Breast epithelium (tissue), 4 donors: Measurements from ENCODE around the gene ZCCHC14. TPM values are rescaled to one million over a fixed set of nuclear protein-coding genes. Genes with fewer than 3 reads are reported as not detected.

Experiments
- DNase-seq, 2 donors: peaks; one replicate each; pipeline ENCODE4 v3.0.0-alpha.2; 2019; ENCODE audit warnings: low spot score in 2 of 2
- H3K27ac ChIP-seq, 2 donors: fragments of 200-600 bp; sonication (generic) in 1 of 2; one replicate each; pipeline ENCODE4 v1.5.1; 2016 to 2019; ENCODE audit warnings: mild to moderate bottlenecking in 1 of 2
- H3K27me3 ChIP-seq, 2 donors: fragments of 200-600 bp; sonication (generic) in 1 of 2; one replicate each; pipeline versions ENCODE4 v1.5.1 to v1.6.0; 2017 to 2019; ENCODE audit warnings: control low read depth in 1 of 2, mild to moderate bottlenecking in 1 of 2
- H3K36me3 ChIP-seq: fragments of 200-600 bp; one replicate; pipeline ENCODE4 v1.5.1; 2019
- H3K4me1 ChIP-seq, 2 donors: fragments of 200-600 bp; sonication (generic); one replicate each; pipeline ENCODE4 v1.5.1; 2016 to 2019; ENCODE audit warnings: control low read depth in 1 of 2
- H3K4me3 ChIP-seq, 3 donors: fragments of 200-600 bp; sonication (generic); 1 replicate in 2 of 3; 2 replicates in 1 of 3; pipeline ENCODE4 v1.5.1; 2016 to 2019; ENCODE audit warnings: mild to moderate bottlenecking in 3 of 3, moderate library complexity in 2 of 3
- H3K9me3 ChIP-seq, 2 donors: fragments of 200-600 bp; sonication (generic) in 1 of 2; one replicate each; pipeline ENCODE4 v1.5.1; 2016 to 2019; ENCODE audit warnings: control low read depth in 1 of 2
- CTCF ChIP-seq, 3 donors: fragments of 450-650 bp; IDR thresholded peaks; one replicate each; pipeline ENCODE4 v1.5.1; 2016 to 2017; ENCODE audit warnings: antibody characterized with exemption in 3 of 3, mild to moderate bottlenecking in 3 of 3, moderate library complexity in 3 of 3
- POLR2A ChIP-seq: fragments of 450-650 bp; IDR thresholded peaks from one replicate; pipeline ENCODE4 v1.6.1; 2016; ENCODE audit warnings: antibody characterized with exemption, mild to moderate bottlenecking, moderate library complexity
- POLR2AphosphoS5 ChIP-seq, 3 donors: sonication (generic); formaldehyde crosslinking; IDR thresholded peaks; one replicate each; pipeline ENCODE4 v1.6.1; 2017; ENCODE audit warnings: antibody characterized with exemption in 3 of 3
- intact Hi-C: fragments of 100-400 bp; cut with DNase I; formaldehyde crosslinking; loops from one replicate; pipeline ENCODE4 v1.15.1; 2023; ENCODE audit warnings: low total_unique reads
- total RNA-seq, 3 donors: library from RNA; depleted of rRNA; stranded (reverse); fragments of >200 nt; gene quantifications; one replicate each; pipeline ENCODE4 v1.1.0, GENCODE V29; 2016

The ZCCHC14 gene
- total RNA-seq, 3 donors from 2014 or later = 15.2 to 21.0 (median 18.7) TPM

DNA sequence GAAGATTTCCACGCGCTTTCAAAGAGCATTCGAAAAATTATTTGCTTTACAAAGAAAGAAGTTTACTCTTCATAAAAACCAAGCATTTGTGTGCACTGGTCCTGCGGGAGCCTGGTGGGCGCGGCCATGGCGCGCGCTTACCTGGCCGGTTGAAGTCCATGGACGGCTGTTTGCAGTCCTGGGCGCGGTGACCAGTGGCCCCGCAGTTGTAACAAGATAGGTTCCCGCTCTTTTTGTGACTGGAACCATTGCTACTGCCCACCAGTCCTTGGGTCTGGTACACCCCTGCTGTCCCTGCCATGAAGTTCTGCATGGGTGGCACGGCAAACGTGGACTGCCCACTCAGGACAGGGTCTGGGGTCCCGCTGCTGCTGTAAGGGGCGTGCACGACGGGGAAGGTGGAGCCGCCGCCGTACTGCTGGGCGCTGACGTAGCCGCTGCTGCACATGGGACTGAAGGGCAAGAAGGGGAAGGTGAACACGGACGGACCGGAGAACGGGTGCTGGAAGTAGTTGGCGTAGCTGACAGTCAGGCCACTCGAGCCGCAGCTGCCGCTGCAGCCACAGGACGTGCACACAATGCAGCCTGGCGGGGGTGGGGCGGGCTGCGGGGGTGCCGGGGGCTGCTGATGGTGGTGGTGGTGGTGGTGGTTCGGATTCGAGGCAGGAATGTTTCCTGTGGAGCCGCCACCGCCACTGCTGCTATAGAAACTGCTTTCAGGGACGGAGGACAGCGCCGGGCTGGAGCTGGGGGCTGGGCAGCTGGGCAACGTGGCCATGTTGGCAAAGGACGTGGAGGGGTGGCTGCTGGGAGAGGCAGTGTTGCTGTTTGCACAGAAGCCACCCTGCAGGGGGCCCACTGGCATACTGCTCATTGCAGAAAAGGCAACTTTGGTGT lies 81.2 kb downstream of the ZCCHC14 start:
- intact Hi-C loops = no loop called here
- H3K36me3 ChIP-seq = peaks cover 12% of the 10 kb centered on the region
- DNase-seq = no peak

DNA sequence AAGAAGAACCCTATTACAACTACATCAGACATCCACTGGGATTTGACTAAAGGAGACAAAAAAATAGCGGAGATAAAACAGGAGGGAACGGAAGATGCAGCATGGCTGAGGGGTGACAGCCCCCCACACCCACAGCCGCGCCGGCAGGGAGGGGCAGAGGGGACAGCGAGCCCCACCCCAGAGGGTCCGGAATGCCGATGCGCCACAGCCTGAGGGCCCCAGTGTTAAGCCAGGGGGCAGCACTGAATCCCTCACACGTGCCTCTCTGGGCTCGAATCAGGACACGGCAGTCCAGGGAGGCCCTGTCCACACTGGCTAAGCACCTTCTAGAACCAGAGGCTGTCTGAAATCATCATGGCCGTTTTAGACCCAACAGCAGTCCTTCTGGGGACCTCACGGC lies 81.9 kb downstream of the ZCCHC14 start:
- Histone ChIP-seq H3K4me1 (no peaks in the 10 kb centered on the region), H3K4me3 (no peak overlapping the region), H3K27me3 (no peaks in the 10 kb centered on the region), H3K36me3 (peaks cover 16% of the 10 kb centered on the region), H3K27ac (no peak overlapping the region), H3K9me3 (no peaks in the 10 kb centered on the region)
- DNase-seq = no peak
- TF ChIP-seq POLR2A (no peak), POLR2AphosphoS5 (IDR thresholded peaks at IDR 0.05) (no peak), CTCF (IDR thresholded peaks at IDR 0.05) (no peak)
- intact Hi-C loops = no loop called here

More for the DNA sequence above, 81.2 kb downstream of the ZCCHC14 start:
- Histone ChIP-seq H3K27ac (no peak overlapping the region), H3K4me1 (no peaks in the 10 kb centered on the region), H3K4me3 (no peak overlapping the region), H3K27me3 (no peaks in the 10 kb centered on the region), H3K9me3 (no peaks in the 10 kb centered on the region)
- TF ChIP-seq POLR2AphosphoS5 (IDR thresholded peaks at IDR 0.05) (no peak), CTCF (IDR thresholded peaks at IDR 0.05) (no peak), POLR2A (no peak)

DNA sequence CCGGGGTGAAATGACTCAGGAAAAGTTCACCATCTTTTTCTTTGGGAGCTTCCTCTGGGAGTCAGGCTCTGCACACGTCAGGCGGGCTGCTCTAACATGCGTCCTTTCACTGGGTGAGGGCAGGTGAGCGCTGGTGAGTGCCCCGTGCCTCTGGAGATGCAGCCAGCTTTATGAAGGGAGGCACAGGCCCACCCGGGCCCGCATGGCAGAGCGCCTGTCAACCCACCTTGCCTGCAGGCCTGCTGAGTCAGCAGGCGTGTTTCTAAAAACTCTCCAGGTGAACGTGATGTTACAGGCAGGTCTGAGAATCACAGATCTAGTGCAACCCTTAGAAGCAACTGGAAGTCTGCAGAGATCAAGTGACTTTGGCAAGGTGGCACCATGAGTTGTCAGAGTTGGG lies 82.3 kb downstream of the ZCCHC14 start:
- DNase-seq = no peak
- Histone ChIP-seq H3K4me1 (no peaks in the 10 kb centered on the region), H3K27me3 (no peaks in the 10 kb centered on the region), H3K27ac (no peak overlapping the region), H3K4me3 (no peak overlapping the region), H3K36me3 (peaks cover 16% of the 10 kb centered on the region), H3K9me3 (no peaks in the 10 kb centered on the region)
- intact Hi-C loops = no loop called here
- TF ChIP-seq POLR2A (no peak), POLR2AphosphoS5 (IDR thresholded peaks at IDR 0.05) (no peak), CTCF (IDR thresholded peaks at IDR 0.05) (no peak)

DNA sequence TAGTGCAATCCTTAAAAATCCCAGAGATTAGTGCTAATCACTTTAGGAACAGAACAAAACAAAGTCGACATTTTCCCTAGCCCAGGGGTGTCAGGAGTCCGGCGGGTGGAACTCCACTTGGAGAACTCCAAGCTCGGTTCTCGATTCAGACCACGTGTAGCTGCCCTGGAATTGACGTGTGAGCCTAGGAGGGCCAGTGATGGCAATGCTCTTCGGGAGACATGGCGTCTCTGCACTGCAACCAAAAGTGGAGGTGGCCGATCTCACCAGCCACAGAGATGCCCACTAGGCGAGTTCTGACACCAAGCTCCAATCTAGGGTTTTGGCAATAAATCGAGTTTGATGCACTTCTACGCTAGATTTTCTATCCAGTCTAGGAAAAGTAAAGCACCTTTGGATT lies 83.0 kb downstream of the ZCCHC14 start:
- Histone ChIP-seq H3K27ac (no peak overlapping the region), H3K4me1 (no peaks in the 10 kb centered on the region), H3K36me3 (peaks cover 16% of the 10 kb centered on the region), H3K4me3 (no peak overlapping the region), H3K27me3 (no peaks in the 10 kb centered on the region), H3K9me3 (no peaks in the 10 kb centered on the region)
- DNase-seq = no peak
- intact Hi-C loops = no loop called here
- TF ChIP-seq POLR2A = no peak
- no peak for TF ChIP-seq POLR2AphosphoS5 (IDR thresholded peaks at IDR 0.05)
- TF ChIP-seq CTCF (IDR thresholded peaks at IDR 0.05) = no peak

- no peak overlapping the region for H3K27ac ChIP-seq
- TF ChIP-seq POLR2AphosphoS5 (IDR thresholded peaks at IDR 0.05) (no peak), CTCF (IDR thresholded peaks at IDR 0.05) (no peak), POLR2A (no peak)
Observed at GRCh38 chr16:87409153-87409552, 83.7 kb downstream of the ZCCHC14 start.

More at GRCh38 chr16:87409153-87409552, 83.7 kb downstream of the ZCCHC14 start:
- no peaks in the 10 kb centered on the region for H3K9me3 ChIP-seq
- H3K27me3 ChIP-seq = no peaks in the 10 kb centered on the region
- intact Hi-C loops = no loop called here
- H3K4me3 ChIP-seq = no peak overlapping the region
- no peak for DNase-seq
- H3K36me3 ChIP-seq = peaks cover 16% of the 10 kb centered on the region
- no peaks in the 10 kb centered on the region for H3K4me1 ChIP-seq
